Kidney capillary endothelial cell (primary cell): ENCODE measurements around the gene CRTAC1.

Experiments used
- DNase-seq: peaks from one replicate; pipeline ENCODE4 v3.0.0-alpha.2; 2018; ENCODE audit warnings: low spot score

CRTAC1 gene

GRCh38 chr10:98029149-98030092 lies 1.0 kb downstream of the CRTAC1 start:
- DNase-seq, result no peak

- peak; percentile 41 for DNase-seq
Observed at GRCh38 chr10:98028168-98028770, 2.2 kb downstream of the CRTAC1 start.

DNA sequence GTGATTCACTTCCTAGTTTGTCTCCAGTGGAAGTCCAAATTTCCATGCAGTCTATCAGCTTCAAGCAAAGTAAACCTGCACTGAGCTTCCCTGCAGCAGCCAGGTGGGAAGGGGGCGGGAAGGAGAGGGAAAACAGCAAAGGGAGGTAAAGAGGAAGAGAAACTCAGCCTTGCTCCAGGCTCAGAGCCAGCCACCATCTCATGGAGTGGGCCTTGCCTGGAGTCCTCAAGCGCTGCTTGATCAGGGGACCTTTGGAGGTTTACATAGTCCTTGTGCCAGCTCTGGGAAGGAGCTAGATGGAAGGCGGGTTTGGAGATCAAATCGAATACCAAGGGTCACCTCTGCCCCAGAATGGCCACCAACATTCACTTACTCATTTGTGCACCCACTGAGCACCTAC lies 7.4 kb downstream of the CRTAC1 start:
- DNase-seq, result no peak

- no peak for DNase-seq
Observed at GRCh38 chr10:98020784-98021183, 9.6 kb downstream of the CRTAC1 start.

GRCh38 chr10:98020254-98020653 lies 10.2 kb downstream of the CRTAC1 start:
- no peak for DNase-seq

GRCh38 chr10:98019784-98020183 lies 10.6 kb downstream of the CRTAC1 start:
- no peak for DNase-seq

GRCh38 chr10:98016772-98017475 lies 13.5 kb downstream of the CRTAC1 start:
- no peak for DNase-seq

DNA sequence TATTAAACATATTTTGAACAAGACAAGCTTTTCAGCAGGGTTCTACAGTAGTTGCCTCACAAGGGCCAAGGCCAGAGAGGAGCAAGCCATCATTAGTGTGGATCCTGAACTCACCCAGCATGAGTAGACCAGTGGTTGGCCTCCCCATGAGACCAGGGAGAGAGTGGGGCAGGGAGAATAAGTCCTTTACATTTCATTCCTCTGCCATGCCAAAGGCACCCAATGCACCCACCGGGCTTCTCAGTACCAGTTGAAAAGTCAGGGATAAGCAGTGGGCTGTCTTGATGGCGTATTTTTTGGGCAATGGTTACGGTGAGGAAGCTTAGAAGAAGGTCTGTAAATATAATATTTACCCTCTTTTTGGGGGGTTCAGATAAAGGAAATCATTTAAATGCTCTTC lies 16.6 kb downstream of the CRTAC1 start:
- DNase-seq, result no peak

DNA sequence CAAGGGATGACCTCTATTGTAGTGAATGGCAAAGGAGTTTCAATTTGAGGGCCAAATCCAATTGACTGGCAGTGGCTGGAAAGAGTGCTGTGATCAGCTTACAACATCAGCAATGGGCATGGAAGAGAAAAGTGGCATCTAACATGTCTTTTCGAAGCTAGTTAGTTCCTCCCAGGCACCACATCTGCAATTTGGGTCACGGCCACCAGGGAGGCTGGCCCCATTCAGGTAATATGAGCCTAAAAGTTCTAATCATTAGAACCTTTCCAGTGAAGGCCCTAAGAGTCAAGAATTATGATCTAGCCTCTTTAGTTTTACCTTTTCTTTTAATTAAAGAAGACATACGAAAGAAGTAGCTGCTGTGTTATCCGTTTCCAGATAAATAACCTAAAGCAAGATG lies 17.3 kb downstream of the CRTAC1 start:
- no peak for DNase-seq

DNA sequence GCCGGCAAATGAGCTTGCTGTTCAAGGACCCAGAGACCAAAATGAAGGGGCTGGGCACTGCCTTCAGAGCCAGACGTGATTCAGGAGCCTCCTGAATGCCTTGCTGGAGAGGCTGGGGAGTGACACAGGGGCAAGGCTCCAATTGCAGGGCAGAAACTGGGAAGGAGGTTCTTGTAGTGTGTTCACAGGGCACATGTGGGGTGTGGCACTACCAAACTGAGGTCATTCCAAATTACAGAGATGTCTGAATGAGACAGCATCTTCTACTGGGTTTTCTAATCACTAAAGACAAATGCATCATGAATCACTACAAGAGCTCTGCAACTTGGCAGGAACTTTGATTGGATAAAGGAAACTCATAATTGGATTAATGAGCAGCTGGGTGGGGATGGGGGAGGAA lies 17.8 kb downstream of the CRTAC1 start:
- no peak for DNase-seq

GRCh38 chr10:98010939-98011685 lies 19.3 kb downstream of the CRTAC1 start:
- DNase-seq, result no peak

- DNase-seq, result no peak
Observed at GRCh38 chr10:98006266-98006665, 24.2 kb downstream of the CRTAC1 start.

- no peak for DNase-seq
Observed at GRCh38 chr10:98001736-98002135, 28.7 kb downstream of the CRTAC1 start.

DNA sequence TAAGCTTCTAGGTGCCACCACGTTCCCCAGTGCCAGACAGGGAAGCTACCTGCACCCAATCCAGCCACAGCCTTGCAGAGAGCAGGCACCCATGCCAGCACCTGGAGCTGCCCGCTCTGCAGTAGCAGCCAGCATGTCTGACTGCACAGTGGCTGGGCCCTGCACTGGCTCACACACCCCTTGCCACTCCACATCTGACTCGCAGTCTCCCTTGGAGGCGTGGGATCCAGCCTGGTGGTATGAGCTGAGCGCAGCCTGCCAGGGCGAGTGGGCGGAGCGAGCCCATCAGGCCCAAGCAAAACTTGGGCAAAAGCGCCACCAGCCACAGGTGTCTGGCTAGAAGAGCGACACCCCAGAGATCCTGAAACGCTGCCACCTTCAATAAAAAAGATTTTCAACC lies 30.1 kb downstream of the CRTAC1 start:
- DNase-seq, result no peak

GRCh38 chr10:97999923-98000248 lies 30.5 kb downstream of the CRTAC1 start:
- no peak for DNase-seq

DNA sequence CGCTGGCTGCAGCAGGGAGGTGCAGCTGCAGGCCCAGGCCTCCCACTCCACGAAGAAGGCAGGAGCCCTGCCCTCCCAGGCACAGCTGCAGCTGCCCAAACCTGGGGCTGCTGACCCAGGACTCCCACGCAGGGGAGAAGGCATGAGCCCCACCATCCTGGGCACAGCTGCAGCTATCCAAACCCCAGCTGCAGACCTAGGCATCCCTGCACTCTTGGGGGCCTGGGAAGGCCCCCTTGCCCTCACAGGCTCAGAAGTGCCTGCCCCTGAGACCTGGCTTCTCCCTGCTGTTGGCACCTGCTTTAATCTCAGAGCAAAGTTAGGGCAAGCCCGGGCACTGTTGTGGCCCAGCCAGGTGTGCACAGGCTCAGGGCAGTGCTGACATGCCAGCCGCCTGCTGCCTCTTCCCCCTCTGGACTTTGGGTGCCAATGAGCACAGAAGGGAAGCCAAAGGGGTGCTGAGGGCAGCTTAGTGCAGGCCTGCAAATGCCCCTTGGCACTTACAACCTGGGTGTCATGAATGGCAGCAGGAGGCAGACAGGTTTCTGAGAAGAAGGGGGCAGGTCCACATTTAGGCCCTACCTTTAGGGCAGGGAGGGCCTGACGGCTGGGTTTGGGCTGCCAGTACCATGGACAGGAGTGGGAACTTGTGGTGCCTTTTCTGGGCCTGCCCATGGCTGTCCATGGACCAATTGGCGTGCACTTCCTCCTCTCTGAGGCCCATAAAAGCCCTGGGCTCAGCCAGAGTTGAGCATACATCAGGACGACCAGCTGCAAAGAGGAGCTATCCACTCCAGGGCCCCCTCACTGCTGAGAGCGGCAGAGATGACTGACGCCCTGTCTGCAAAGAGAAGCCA lies 31.1 kb downstream of the CRTAC1 start:
- no peak for DNase-seq

GRCh38 chr10:97991871-97992270 lies 38.5 kb downstream of the CRTAC1 start:
- DNase-seq, result no peak

DNA sequence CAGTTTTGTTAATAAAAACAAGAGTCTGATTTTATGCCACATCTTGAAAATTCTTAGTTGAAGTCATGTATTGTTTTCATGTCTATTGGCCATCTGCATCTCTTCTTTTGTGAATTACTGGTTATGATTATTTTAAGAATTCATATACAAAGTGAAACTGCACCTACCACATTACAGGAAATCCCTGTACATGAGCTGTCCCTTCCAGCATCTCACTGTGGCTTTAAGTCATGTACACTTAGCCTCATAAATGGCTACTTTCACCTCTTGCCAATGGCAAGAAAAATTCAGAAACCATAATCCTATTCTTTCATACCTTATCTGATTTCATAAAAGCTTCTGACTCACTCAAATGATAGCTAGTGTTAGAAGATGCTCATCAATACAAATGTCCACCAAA lies 48.6 kb downstream of the CRTAC1 start:
- DNase-seq, result no peak

DNA sequence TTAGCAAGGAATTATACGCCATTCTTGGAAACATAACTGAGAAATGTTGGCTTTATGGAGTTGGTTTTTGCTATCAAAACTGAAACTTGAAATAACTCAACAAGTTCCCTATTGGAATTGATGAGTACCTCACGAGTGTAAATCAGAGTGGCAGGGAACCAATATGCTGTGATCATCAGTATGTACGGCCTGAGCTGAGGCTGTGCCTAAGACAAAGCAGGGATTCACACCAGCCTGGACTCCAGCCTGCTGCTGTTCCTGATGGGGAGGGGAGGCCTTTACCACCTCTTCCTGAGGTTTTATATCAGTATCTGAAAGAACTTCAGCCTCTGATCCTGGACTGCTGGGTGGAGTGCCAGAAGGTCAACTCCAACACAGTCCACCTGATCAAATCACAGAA lies 52.7 kb downstream of the CRTAC1 start:
- no peak for DNase-seq

DNA sequence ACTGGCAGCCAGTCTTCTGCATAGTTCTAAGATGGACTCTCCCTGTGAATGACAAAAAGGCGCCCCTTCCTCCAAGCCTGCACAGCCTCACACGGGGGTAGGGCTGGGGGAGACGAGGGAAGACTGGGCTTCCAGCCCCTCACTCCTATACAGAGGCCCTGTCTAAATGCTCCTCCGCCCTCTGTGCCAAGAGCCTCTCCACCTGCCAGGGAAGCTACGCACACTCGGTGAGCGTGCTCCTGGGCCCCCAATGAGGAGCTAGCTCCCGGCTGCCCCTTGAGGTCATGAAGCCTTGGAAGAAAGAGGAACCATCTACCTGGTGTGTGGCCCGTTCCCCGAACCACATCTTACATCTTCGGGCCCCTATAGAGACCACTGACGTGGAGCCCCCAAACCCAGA lies 54.8 kb downstream of the CRTAC1 start:
- no peak for DNase-seq
